ENCODE data around the gene CROCC2.

DNA sequence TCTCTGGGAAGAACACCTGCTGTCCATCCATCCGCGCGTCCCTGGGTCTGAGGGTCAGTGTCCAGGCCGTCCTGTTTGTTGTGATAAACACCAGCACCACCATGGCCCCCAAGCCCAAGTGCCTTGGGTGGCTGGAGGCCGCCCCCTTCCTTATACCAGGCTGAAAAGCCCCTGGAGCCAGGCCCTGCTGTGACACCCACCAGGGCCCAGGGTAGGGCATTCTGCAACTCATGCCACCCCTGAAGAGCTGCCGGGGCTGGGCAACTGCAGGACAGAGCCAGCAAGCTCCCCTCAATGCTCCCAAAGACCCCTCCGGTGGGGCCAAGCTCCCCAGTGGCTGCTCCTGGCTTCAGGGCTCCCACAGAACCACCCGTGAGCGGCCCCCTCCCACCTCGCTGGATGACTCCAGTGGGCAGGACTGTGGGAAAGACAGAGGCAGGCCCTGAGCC is 60.3 kb downstream of the CROCC2 start:
- TF ChIP-seq, protein P1, sequence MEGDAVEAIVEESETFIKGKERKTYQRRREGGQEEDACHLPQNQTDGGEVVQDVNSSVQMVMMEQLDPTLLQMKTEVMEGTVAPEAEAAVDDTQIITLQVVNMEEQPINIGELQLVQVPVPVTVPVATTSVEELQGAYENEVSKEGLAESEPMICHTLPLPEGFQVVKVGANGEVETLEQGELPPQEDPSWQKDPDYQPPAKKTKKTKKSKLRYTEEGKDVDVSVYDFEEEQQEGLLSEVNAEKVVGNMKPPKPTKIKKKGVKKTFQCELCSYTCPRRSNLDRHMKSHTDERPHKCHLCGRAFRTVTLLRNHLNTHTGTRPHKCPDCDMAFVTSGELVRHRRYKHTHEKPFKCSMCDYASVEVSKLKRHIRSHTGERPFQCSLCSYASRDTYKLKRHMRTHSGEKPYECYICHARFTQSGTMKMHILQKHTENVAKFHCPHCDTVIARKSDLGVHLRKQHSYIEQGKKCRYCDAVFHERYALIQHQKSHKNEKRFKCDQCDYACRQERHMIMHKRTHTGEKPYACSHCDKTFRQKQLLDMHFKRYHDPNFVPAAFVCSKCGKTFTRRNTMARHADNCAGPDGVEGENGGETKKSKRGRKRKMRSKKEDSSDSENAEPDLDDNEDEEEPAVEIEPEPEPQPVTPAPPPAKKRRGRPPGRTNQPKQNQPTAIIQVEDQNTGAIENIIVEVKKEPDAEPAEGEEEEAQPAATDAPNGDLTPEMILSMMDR (IDR thresholded peaks at IDR 0.05) = no peak
- no peak for TF ChIP-seq EZH2 (IDR thresholded peaks at IDR 0.05; ENCODE audit: borderline replicate concordance, insufficient read depth, low read depth, low read length, poor library complexity, severe bottlenecking)

Data from B cell (primary cell).